Renal cortex interstitium (tissue), 11 donors: ENCODE measurements around the gene LAS1L. TPM values are rescaled to one million over a fixed set of nuclear protein-coding genes. Genes with fewer than 3 reads are reported as not detected.
"Not testable (repeated sequence)": the region's sequence is repeated elsewhere in the genome, so short reads cannot be mapped to it uniquely, and the experiment has no call there.

ENCODE experiments used
- DNase-seq, 11 donors: peaks; one replicate each; pipeline ENCODE4 v3.0.0-alpha.2; 2013; ENCODE audit warnings: low read depth in 9 of 11, low spot score in 4 of 11; ENCODE audit errors: extremely low read depth in 1 of 11
- polyA plus RNA-seq, 3 donors: library from polyadenylated mRNA; unstranded; fragments of 120-200 nt; gene quantifications; one replicate each; pipeline ENCODE4 v1.2.1, GENCODE V29; 2013; ENCODE audit not compliant: insufficient read length in 3 of 3

LAS1L gene
- polyA plus RNA-seq, 3 donors, result 46.8 to 52.3 (median 48.3) TPM

DNA sequence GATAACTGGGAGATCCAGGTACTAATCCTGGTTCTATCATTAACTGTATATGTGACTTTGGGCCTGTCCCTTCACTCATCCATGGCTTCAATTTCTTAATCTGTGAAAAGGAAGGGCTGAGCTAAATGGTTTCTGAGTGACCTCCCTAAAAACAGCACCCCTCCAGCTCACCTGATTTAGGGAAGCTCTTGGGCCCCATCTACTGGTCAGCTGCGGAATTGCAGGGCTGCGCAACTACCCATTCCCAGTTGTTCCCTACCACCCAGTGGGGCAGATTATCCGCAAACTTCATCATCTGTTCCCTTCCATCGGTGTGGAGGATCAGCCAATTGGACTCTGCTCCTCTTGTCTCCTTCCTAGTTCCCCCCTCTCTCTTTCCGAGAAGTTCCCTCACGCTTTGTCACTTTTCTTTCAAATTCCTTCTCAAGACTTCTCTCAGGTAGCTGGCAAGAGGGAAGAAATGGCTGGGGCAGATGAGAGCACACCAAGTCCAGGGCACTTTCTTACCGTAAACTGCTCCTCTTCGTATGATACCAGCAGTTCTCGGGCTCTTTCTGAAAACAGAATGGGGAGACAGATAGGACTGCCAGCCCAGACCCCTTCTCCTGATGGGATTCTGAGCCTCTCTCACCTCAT lies 5.8 kb downstream of the LAS1L start:
- DNase-seq, result no peak

DNA sequence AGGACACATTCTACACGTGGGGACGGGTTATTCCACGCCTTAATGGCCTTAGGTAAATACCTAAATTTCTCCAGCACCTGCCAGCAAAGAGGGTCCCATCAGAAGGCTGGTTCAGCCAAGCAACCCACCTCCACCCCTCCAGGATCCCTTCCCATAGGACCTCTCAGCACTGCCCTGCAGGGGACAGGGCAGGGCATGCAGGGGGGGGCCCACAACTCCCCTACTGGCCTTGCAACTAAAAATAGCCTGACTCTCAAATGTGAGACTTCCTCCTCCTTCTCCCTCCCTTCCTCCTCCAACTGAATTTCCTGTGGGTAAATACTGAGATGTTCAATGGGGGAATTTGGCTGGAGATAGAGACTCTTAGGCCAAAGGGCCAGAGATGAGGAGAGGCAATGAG lies 6.3 kb downstream of the LAS1L start:
- no peak for DNase-seq

DNA sequence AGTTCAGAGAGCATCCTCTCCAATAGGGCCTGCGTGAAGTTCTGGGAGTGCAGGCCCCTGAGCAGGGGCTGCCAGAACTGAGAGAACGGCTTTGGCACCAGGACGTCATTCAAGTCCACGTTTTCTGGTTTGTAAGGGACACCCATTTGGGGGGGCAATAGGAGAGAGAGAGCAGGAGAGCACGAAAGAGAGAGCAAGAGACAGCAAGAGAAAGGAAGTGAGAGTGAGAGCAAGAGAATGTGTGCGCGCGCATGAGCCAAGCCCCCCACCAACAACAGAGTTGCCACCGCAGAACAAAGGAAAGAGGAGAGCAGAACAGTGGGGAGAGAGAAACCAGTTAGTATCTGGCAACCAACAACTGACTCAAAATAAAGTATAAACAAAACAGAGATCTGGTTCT lies 10.4 kb downstream of the LAS1L start:
- no peak for DNase-seq

DNA sequence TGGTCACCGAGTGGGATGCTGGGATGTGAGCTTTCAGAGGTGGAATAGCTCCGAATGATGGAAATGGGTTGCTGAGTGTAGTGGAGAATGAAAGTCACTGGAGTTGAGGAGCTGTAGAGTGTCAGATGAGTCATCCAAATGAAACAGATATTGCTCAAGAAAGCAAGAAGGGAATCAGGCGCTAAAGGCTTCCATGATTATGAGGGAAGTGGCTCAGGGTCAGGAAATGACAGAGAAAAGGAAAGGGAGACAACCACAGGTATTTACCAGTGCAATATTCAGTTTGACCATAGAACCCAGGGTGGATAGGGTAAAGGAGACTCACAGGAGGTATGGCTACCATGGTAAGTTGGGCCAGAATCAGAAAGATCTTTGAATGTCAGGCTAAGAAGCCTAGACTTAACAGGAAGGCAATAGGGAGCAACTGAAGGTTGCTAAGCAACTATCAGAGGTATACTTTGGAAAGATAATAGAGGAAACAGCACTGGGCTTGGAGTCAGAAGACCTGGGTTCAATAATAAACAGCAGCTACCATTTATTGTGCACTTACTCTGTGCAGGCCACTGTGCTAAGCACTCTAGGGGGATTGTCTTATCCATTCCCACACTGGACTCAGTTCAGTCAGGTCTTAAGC lies 11.7 kb downstream of the LAS1L start:
- no peak for DNase-seq

DNA sequence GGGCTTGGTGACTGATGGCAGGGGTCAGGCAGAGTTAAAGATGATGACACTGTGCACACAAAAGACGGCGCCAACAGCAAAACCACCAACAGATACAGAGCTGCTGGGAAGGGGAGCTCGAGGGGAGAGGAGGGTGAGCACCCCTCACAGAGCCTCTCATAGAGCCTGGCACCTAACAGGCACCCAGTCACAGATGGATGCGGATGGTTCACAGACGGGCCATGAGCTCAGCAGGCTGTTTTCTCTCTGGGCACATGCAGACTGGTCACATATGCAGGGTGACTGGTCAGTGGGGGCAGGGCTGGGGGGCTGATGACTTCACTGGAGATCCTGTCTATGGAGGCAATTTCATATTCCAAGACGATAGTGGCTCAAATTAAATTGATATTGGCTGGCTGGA lies 15.1 kb downstream of the LAS1L start:
- not testable (repeated sequence) for DNase-seq

DNA sequence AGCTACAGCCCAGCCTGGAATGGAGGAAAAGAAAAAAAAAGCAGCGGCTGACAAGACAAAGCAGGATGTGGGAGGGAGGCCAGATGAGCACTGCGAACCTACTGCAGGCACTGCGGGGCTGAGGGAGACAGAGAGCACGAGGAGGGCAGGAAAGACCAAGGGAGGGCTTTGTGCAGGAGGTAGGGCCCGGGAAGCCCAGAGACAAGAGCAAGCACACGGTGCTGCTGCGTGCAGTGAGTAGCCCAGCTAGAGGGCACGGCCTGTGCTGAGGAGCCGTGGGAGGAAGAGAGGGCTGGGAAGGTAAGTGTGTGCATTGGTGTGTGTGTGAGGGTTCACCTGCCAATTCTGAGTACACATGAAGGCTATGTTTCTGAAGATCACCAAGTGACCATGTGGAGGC lies 15.6 kb downstream of the LAS1L start:
- not testable (repeated sequence) for DNase-seq

DNA sequence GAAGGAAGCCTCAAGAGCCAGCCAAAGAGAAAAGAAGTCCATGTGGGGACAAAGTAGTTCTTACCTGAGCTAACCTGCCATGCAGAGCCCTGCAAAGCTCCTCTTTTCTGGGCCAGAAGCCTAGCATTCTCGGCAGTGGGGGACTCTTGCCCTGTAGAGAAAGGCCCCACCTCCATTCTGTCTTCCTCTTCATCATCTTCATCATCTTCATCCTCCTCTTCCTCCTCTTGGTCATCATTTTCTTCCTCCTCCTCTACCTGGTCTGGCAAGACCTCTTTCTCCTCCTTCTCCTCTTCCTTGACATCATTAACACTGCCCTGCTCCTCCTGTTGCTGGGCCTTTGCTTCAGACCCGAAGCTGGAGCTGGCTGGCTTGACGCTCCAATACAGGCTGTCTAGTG lies 16.7 kb downstream of the LAS1L start:
- no peak for DNase-seq

DNA sequence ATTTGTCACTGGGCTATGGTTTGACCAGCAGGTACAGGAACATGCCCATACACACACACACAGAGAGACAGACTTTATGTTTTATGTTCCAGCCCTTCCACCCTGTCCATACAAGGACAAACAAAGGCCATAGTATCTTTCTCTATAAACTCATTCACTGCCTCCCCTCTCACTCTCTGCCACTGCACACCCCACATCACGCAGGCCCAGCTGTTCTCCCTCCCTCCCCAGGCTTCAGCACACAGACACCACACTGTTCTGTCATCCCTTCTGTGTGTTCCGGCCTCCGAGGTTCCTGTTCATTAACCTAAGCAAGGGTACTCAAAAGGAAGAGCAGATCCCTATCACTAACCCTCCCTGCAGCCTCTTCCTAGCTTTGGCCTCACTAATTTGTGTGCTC lies 17.8 kb downstream of the LAS1L start:
- no peak for DNase-seq

DNA sequence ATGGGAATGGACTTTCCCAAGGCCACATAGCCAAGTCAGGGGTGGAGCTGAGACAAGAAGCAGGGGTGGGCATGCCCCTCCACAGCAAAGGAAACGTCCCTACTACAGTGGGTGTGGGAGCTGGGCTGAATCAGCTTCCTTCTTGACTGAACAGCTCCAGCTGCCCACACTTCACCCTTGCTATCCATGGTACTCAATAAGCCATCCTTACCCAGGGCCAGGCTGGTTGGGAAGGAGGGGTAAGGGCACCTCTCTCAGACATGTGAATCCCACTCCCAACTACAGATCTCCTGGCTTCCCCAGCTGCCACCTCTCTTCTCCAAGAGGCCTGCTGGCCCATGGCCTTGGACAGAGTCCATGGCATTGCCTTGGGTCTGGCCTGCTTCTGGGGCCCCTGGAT lies 21.0 kb downstream of the LAS1L start:
- DNase-seq, result no peak

DNA sequence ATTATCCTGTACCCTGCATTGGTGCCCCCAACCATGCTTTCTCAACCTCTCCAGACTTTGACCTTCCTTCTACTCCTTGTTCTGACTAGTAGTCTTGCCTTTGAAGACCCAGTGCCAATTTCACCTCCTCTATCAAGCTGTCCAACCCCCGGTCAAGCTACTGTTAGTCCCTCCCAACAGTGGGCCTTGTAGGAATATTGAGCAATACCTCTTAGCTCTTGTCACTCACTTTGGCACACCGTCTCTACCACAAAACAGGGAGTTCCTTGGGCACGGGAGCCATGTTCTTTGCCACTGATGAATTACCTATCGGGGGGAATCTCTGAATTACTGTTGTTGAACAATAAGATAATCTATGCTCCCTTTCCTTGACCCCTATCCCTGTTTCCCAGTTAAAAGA lies 25.2 kb downstream of the LAS1L start:
- no peak for DNase-seq

DNA sequence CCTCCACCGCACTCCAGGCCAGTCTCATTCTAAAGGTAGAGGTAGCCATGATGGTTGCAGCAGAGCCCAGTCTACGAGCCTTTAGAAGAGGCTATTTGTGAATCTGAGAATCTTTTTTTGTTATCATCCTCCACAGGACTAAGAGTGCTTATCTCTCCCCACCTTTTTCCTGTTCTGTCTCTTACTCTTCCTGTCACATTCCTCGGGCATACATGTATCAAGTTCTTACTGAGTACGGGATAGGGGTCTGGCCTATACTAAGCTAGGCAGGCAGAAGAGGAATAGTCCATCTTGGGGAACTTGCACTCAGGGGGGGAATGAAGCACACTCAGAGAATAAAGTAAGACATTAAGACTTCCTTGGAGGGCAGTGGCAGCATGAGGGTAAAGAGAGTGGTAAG lies 25.7 kb downstream of the LAS1L start:
- no peak for DNase-seq

DNA sequence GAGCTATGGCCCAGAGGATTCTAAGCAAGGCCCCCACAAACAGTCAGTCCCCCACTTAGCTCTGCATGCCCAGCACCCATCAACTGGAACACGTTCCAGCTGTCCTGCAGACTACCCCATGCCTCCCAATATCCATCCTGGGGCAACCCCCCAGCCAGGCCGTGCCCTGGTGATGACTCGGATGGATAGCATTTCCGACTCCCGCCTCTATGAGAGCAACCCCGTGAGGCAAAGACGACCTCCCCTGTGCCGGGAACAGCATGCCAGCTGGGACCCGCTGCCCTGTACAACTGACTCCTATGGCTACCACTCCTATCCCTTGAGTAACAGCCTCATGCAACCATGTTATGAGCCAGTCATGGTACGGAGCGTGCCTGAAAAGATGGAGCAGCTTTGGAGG lies 32.0 kb downstream of the LAS1L start:
- no peak for DNase-seq

DNA sequence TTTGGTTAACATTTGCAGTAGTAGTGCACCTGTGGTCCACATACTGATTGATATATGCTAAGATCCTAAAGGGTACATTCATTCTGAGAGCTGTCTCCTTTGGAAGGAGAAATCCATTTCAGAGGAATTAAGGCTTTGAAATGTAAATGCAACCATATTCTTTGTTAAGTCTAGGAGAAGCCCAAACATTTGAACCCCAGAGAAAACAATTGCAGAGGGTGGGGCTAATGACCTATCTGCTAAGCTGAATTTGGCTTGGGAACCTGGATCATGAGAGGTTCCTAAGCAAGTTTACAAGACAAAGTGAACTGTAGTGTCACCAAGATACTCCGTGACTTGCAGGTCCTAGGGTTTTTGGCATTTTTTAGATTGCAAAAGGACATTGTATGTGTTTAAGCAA lies 41.2 kb downstream of the LAS1L start:
- no peak for DNase-seq

DNA sequence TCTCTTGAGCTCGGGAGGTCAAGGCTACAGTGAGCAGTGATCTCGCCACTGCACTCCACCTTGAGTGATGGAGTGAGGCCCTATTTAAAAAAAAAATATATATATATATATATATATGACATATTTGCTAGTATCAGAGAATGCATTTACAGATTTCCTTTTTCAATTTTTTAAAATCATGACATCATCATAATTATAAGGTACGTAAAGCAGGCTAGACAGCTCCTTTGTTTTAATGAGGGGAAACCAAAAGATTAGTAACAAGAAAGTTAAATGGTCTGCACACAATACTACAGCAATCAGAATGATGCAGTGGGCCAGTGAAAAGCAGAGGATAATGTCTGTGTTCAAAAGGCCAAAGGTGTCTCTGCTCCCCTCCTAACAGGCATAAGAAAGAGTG lies 43.0 kb downstream of the LAS1L start:
- DNase-seq, result no peak

DNA sequence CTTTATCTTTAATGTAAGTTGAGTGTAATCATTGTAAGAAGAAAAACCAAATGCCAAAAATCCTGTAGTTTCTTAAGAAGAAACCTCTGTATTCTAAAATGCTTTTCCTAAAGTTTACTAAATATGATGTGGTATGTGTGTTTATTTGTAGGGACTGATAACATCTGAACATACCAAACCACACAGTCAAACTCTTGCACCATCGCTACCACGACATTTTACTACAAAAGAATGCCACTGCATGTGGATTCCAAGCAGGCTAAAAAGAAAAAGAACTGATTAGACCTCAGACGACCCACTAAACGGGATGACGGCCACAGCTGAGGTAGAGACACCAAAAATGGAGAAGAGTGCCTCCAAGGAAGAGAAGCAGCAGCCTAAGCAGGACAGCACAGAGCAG lies 46.1 kb downstream of the LAS1L start:
- no peak for DNase-seq

DNA sequence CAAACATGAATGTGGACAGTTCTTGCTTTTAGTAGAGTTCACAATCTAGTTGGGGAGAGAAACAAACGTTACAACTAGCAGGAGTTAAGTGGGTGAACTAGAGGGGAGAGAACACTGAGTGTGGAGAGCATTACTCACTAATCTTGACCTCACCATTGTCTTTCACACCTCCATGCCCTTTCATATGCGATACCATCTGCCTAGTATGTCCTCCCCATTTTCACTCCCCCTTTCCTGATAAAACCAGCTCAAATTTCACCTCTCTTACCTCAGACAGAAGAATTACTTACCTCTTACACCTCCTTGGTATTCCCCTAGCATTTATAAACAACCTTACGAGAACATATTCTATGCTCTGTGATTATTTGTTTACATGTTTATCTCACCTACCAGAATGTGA lies 53.6 kb downstream of the LAS1L start:
- no peak for DNase-seq

DNA sequence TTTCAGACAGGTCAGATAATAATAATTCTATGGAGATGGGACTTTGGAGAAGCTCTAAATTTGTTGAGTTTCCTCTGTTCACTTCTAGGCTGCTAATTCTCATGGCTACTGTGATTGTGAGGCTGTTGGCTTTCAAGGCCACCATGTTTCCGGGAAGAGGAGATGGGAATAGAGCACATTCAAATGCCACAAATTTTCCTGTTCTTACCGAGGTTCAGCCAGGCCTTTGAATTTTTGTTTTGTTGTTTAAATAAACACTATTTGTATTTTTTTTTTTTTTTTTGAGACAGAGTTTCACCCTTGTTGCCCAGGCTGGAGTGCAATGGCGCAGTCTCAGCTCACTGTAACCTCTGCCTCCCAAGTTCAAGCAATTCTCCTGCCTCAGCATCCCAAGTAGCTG lies 55.5 kb downstream of the LAS1L start:
- not testable (repeated sequence) for DNase-seq

DNA sequence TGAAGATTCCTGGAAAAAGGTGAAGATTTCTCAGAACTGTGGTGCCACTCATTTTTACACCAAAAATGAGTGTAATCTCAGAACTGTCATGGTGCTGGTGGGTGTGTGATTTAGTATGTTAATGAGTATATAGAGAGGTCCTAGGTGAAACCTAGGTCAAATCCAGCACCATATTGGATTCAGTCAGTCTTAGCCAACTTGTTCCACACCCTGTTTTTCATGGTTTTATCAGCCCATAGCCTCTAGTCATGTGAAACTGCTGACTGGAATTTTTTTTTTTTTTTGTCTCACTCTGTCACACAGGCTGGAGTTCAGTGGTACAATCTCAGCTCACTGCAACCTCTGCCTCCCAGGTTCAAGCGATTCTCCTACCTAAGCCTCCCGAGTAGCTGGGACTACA lies 58.0 kb downstream of the LAS1L start:
- no peak for DNase-seq

DNA sequence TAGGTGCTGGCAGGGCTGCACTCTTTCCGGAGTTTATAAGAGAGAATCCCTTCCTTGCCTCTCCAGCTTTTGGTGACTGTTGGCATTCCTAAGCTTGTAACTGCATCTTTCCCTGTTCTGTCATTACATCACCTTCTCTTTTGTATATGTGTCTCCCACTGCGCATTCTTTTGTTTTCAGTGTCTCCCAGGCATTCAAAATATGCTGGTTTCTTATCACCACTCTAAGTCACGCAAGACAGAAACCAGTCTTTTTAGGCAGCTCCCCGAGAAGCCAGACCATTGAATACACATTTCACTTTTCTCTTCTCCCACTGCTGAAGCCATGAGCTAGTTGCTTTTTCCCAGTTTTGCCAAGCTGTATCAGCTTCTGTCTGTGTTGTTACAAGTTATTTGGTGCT lies 71.0 kb downstream of the LAS1L start:
- DNase-seq, result no peak
